Measurements from ENCODE around the gene SMCO3.

- no peak for TF ChIP-seq TAF1 (IDR thresholded peaks at IDR 0.05; ENCODE audit: low read depth)
- no peak for TF ChIP-seq CTCF (IDR thresholded peaks at IDR 0.05; ENCODE audit: poor library complexity, severe bottlenecking)
- no peak for TF ChIP-seq EZH2 (IDR thresholded peaks at IDR 0.05; ENCODE audit: borderline replicate concordance, insufficient read depth, low read length, poor library complexity, severe bottlenecking)
- no peak for TF ChIP-seq EP300 (conservative IDR thresholded peaks at IDR 0.05; ENCODE audit: poor library complexity, severe bottlenecking)
Measured at GRCh38 chr12:14780859-14781258, 33.1 kb downstream of the SMCO3 start.
